HK-2 (cell line): Measurements from ENCODE around the gene NALF2.
A peak's percentile ranks its signal among the peaks of the same experiment; 100 is the strongest.

Experiments
- DNase-seq: peaks from one replicate; pipeline ENCODE4 v3.0.0-alpha.2; 2018; ENCODE audit not compliant: unreplicated experiment

The NALF2 gene

DNA sequence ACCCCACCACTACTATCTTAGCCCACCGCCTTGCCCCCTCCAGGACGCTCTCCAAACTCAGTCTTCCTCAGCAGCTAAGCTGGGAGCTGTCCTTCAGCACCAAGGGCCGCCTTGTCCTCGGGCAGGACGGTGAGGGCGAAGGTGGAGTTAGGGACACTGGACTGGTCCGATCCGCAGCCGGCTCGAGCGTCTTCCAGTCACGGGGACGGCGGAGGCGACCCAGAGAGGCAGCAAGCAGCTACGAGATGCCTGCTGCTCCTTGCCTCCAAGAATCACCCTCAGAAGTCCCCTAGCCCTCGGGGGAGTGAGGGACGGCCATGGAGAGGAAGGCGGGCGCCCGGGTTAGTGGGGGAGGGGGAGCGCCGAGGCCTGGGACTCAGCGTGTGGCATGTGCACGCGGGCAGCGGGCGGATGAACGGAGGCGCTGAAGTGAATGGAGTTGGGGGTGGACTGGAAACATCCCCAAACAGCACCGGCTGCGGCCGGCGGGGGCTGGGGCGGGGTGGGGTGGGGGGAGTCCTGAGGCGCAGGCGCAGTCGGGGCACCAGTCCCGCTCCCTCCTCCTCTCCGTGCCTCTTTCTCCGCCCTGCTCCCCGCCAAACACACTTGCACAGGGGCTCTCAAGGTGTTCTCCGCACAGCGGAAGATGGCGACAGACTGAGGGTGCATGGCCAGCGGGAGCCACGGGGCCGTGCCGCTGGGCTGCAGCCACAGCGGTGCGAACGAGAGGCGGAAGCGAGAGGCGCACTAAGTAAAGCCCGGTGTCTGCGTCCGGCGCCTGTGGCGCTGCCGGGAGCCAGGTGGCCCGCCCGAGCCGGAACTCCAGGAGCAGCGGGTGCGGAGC lies at the start of gene NALF2:
TSS of gene NALF2 (plus strand) at position 545 of the 844 bp plus-strand sequence. CDS start 957 bp downstream, outside the sequence.
- peak; percentile 75 for DNase-seq

- DNase-seq = peak; percentile 1
These were observed 46.4 kb upstream of the NALF2 start for GRCh38 chrX:69457756-69458155.

- DNase-seq = no peak
These were observed 37.6 kb upstream of the NALF2 start for GRCh38 chrX:69466546-69466945.

DNA sequence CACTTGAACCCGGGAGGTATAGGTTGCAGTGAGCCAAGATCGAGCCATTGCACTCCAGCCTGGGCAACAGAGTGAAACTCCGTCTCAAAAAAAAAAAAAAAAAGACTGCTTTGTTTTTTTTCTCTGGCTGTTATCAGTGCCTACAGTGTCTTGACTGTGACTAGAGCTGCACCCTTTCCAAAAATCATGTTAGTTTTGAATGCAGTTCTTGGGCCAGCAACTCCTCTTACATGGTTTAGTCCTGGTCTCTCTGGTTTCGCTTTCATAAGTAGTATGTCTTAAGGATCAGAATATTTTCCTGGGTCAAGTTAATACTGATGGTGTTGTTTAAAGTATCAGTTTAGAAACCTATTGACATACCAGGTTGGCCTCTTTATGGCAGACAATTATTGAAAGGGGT lies 34.2 kb upstream of the NALF2 start:
- no peak for DNase-seq

- no peak for DNase-seq
These were observed 14.5 kb upstream of the NALF2 start for GRCh38 chrX:69489625-69490024.

GRCh38 chrX:69493193-69493592 lies 10.9 kb upstream of the NALF2 start:
- DNase-seq = peak; percentile 26

- no peak for DNase-seq
These were observed 10.4 kb upstream of the NALF2 start for GRCh38 chrX:69493766-69494165.

GRCh38 chrX:69496183-69496582 lies 7.9 kb upstream of the NALF2 start:
- DNase-seq = no peak

DNA sequence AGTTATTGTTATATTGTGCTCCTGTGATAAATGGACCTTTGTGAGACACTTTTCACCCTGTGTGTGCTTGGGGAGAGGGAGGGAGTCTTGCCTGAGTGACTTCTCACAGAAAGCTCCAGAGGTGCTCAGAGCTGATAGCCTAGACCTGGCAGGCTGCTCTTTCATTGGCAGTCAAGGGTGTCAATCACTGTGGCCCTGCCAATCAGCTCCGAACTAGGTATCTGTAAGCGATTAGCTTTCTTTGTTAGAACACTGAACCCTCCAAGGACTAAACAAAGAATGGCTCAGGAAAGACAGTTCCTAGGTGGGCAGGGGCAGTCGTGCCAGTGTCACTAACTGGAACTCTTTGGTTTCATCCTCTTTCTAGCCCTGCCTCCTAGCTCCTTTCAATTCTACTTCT lies 2.7 kb upstream of the NALF2 start:
- no peak for DNase-seq

GRCh38 chrX:69503228-69503781 lies 821 bp upstream of the NALF2 start:
- DNase-seq = no peak

DNA sequence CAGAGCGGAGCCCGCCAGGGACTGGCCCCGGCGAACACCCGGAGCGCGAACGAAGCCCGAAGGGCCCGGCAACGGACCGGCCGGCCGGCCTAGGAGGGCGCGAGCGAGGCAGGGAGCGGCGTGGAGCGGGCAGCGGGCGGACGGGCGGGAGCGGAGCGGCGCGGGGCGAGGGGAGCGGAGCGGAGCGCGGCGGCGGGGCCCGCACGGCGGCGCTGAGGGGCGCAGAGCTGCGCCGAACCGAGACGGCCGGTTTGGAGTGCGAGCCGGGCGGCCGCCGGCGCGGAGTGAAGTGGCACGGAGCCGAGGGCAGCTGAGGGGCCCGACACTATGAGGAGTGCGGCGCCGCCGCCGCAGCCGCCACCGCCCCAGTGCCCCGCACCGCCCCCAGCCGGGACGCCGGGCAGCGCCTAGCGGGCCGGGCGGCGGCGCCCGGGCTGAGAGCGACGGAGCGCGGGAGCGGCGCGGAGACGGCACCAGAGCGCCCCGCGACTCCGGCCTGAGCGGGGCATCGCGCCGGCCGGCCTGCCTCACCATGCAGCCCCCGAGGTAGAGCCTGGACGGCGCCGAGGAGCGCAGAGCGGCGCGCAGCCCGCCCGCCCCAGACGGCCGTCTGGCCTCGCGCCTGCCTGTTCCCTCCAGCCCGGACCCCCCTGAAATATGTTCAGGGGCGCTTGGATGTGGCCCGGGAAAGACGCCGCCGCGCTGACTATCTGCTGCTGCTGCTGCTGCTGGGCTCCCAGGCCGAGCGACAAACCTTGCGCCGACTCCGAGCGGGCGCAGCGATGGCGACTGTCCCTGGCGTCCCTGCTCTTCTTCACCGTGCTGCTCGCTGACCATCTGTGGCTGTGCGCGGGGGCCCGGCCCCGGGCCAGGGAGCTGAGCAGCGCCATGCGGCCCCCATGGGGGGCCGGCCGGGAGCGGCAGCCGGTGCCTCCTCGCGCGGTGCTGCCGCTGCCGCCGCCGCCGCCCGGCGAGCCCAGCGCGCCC lies 793 bp downstream of the NALF2 start:
- DNase-seq = no peak

GRCh38 chrX:69505772-69506616 lies 1.9 kb downstream of the NALF2 start:
- no peak for DNase-seq

GRCh38 chrX:69506617-69507499 lies 2.7 kb downstream of the NALF2 start:
- DNase-seq = no peak

DNA sequence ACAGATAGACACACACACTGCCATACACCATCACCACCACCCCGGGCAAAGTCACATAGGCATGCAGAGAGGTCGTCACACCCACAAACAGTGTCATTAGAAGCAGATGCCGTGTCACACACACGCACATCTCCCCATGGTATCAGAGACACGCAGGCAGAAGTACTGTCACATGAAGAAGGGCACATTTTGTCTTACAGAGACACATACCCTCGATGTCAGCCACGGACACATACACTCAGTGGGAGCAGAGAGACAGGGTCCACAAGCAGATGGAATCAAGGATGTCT lies 3.3 kb downstream of the NALF2 start:
- no peak for DNase-seq

DNA sequence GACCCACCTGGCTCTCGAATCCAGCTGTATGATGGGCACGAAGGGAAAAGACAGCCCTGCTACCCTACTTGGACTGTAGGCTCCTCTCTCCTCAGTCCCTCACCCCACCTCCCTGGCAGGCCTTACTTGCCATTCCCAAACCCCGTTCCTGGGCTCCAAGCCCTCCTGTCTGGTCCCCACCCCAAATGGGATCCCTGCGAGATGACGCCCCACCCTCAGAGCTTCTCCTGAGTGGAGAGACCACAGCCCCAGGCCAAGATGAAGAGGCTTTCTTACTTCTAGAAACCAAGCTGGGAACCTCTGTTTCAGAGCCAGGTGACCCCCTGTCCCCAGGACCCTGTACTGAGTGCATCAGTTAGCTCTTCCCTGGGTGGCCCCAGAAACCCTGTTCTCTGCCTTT lies 4.5 kb downstream of the NALF2 start:
- DNase-seq = no peak

DNA sequence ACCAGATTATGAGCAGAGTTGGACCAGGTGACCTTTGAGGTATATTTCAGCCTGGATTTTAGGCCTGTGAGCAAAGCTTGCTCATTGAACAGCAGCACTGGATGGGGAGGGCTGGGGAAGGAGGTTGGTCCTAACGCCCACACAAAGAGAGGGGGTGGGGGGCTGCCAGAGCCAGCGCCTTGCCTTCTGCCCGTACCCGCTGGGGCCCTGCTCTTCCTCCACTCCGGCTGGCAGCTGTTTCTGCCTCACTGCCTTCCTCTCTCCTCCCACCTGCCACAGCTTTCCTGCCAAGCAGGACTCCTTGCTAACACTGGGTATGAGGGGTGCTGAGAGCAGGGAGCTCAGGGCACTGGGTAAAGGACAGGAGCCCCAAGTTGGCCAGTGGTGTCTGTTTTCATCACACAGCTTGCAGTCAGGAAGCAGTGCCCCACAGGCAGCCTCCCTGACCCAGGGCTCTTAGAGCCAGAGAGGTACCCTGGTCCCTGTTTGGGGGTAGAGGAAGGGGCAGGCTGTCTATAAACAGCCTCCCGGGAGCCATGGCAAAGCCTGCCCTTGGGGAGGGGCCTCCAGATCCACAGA lies 6.1 kb downstream of the NALF2 start:
- DNase-seq = no peak

- no peak for DNase-seq
These were observed 6.9 kb downstream of the NALF2 start for GRCh38 chrX:69510914-69511513.

- DNase-seq = no peak
These were observed 17.9 kb downstream of the NALF2 start for GRCh38 chrX:69522052-69522451.

DNA sequence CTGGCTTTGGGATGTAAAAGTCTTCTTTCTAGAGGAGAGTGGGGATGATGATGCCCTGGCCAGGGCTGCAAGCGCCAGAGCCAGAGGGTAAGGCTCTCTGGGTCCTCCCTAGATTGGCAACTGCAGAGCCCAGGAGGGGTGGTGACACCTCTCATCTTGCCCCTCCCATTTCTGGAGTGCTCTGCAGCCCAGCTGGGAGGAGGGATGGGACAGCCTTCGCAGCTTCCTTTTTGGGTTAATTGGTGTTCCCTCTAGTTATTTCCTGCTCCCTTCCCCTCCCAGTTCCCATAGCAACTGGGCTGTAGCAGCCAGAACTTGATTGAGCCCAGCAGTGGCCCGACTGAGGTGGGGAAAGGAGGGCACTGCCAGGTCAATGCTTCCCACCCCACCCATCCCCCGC lies 19.2 kb downstream of the NALF2 start:
- no peak for DNase-seq
